Measurements from ENCODE around the gene CLCN3. TPM values are rescaled to one million over a fixed set of nuclear protein-coding genes. Genes with fewer than 3 reads are reported as not detected.

Gene CLCN3
- total and polyA plus RNA-seq, 9 of the 15 experiments (the other 6 are each of a cell fraction or from before 2014, with no cell fraction given), result 12.7 to 60.6 (median 38.5) TPM

GRCh38 chr4:169611991-169612870, 8.1 kb upstream of the CLCN3 start, which contains the start of gene NEK1 (continued):
- peak in 1 of 2 experiments; percentile 93; a peak in 2 of 4 replicates for TF ChIP-seq HDAC1 (IDR thresholded peaks at IDR 0.05)
- peak; percentile 67 for TF ChIP-seq HCFC1 (IDR thresholded peaks at IDR 0.05; ENCODE audit: low read depth, low read length)
- TF ChIP-seq GTF2A2 (tag; IDR thresholded peaks at IDR 0.05), result no peak
- no peak for TF ChIP-seq MTA3 (IDR thresholded peaks at IDR 0.05; ENCODE audit: borderline replicate concordance)
- no peak for TF ChIP-seq ZKSCAN8 (CRISPR knock-in tag; IDR thresholded peaks at IDR 0.05)
- TF ChIP-seq OTX1 (CRISPR knock-in tag; IDR thresholded peaks at IDR 0.05), result no peak
- no peak for TF ChIP-seq MEF2A (IDR thresholded peaks at IDR 0.05; ENCODE audit: control insufficient read depth, low read depth, low read length)
- no peak for TF ChIP-seq PRPF4 (IDR thresholded peaks at IDR 0.05; ENCODE audit: insufficient read depth, low read depth, low read length, poor library complexity, severe bottlenecking)
- no peak for TF ChIP-seq TFAM (CRISPR knock-in tag; conservative IDR thresholded peaks at IDR 0.05)
- 0 out of 2 replicates have a peak, but pooled peaks have one; percentile 46 for TF ChIP-seq TCF7 (IDR thresholded peaks at IDR 0.05; ENCODE audit: borderline replicate concordance)
- TF ChIP-seq ZNF740 (CRISPR knock-in tag; IDR thresholded peaks at IDR 0.05), result no peak
- no peak for TF ChIP-seq ZNF740 (tag; IDR thresholded peaks at IDR 0.05)
- TF ChIP-seq THRAP3 (IDR thresholded peaks at IDR 0.05; ENCODE audit: borderline replicate concordance), result no peak
- TF ChIP-seq ZFX (CRISPR knock-in tag; IDR thresholded peaks at IDR 0.05), result peak; percentile 40; the same call in 1 of the 2 replicates
- TF ChIP-seq RHOXF2B (CRISPR knock-in tag; conservative IDR thresholded peaks at IDR 0.05), result no peak
- TF ChIP-seq PYGO2 (tag; IDR thresholded peaks at IDR 0.05), result no peak
- peak; percentile 98 for TF ChIP-seq RBBP5 (IDR thresholded peaks at IDR 0.05; ENCODE audit: borderline replicate concordance, insufficient read depth, low read length, poor library complexity, severe bottlenecking)
- TF ChIP-seq ZBTB26 (CRISPR knock-in tag; IDR thresholded peaks at IDR 0.05), result no peak
- peak; percentile 46 for TF ChIP-seq SP1 (CRISPR knock-in tag; IDR thresholded peaks at IDR 0.05)
- TF ChIP-seq TBL1XR1 (IDR thresholded peaks at IDR 0.05; ENCODE audit: low read length in 2 of 2), result peak in 1 of 2 experiments; percentile 57; a peak in 2 of 4 replicates
- TF ChIP-seq, protein P1, sequence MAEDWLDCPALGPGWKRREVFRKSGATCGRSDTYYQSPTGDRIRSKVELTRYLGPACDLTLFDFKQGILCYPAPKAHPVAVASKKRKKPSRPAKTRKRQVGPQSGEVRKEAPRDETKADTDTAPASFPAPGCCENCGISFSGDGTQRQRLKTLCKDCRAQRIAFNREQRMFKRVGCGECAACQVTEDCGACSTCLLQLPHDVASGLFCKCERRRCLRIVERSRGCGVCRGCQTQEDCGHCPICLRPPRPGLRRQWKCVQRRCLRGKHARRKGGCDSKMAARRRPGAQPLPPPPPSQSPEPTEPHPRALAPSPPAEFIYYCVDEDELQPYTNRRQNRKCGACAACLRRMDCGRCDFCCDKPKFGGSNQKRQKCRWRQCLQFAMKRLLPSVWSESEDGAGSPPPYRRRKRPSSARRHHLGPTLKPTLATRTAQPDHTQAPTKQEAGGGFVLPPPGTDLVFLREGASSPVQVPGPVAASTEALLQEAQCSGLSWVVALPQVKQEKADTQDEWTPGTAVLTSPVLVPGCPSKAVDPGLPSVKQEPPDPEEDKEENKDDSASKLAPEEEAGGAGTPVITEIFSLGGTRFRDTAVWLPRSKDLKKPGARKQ (CRISPR knock-in tag; IDR thresholded peaks at IDR 0.05), result no peak
- no peak; the same call in 1 of the 2 replicates for TF ChIP-seq GABPB1 (CRISPR knock-in tag; IDR thresholded peaks at IDR 0.05)
- no peak for TF ChIP-seq SETDB1 (IDR thresholded peaks at IDR 0.05; ENCODE audit: low read length)
- TF ChIP-seq NR2F6 (CRISPR knock-in tag; IDR thresholded peaks at IDR 0.05), result no peak

All from K562 (cell line).